Ovary (tissue), 9 donors: Measurements from ENCODE around the gene MORC2. TPM values are rescaled to one million over a fixed set of nuclear protein-coding genes. Genes with fewer than 3 reads are reported as not detected.

Source experiments
- DNase-seq, 5 donors: peaks; one replicate each; pipeline ENCODE4 v3.0.0-alpha.2; 2019 to 2020
- H3K27ac ChIP-seq, 2 donors: fragments of 200-600 bp; one replicate each; pipeline versions ENCODE4 v1.5.1 to v1.8.0; 2019 to 2022
- H3K27me3 ChIP-seq: fragments of 200-600 bp; one replicate; pipeline ENCODE4 v1.8.0; 2022
- H3K36me3 ChIP-seq: fragments of 200-600 bp; sonication (generic); one replicate; pipeline ENCODE4 v1.5.1; 2019
- H3K4me1 ChIP-seq: one replicate; pipeline ENCODE4 v1.8.1; 2013; ENCODE audit warnings: mild to moderate bottlenecking, moderate library complexity; ENCODE audit not compliant: insufficient read depth
- H3K4me3 ChIP-seq: fragments of 200-600 bp; sonication (generic); one replicate; pipeline ENCODE4 v1.5.1; 2017
- H3K9me3 ChIP-seq, 2 donors: fragments of 200-600 bp in 1 of 2; sonication (generic) in 1 of 2; one replicate each; pipeline versions ENCODE4 v1.5.1 to v1.8.1; 2013 to 2019; ENCODE audit warnings: mild to moderate bottlenecking in 1 of 2, moderate library complexity in 1 of 2
- CTCF ChIP-seq, 3 donors: fragments of 450-650 bp in 2 of 3; fragments of 200-600 bp in 1 of 3; IDR thresholded peaks; one replicate each; pipeline versions ENCODE4 v1.5.1 to v1.8.0; 2016 to 2022; ENCODE audit warnings: antibody characterized with exemption in 3 of 3, mild to moderate bottlenecking in 1 of 3
- EP300 ChIP-seq: sonication (generic); formaldehyde crosslinking; IDR thresholded peaks from one replicate; pipeline ENCODE4 v1.6.1; 2017; ENCODE audit warnings: antibody characterized with exemption
- POLR2A ChIP-seq: fragments of 450-650 bp; IDR thresholded peaks from one replicate; pipeline ENCODE4 v1.6.1; 2017; ENCODE audit warnings: antibody characterized with exemption, mild to moderate bottlenecking, moderate library complexity
- WGBS, 3 donors: extraction: QIAGEN DNeasy Blood & Tissue Kit in 1 of 3; methylation state at CpG; one replicate each; pipeline versions ENCODE4 v1.1.5 to v1.1.7; 2013 to 2017; 5-methylcytosine and 5-hydroxymethylcytosine counted together
- intact Hi-C, 4 donors: fragments of 100-400 bp; cut with DNase I; formaldehyde crosslinking; loops; one replicate each; pipeline versions ENCODE4 v1.11.0 to v1.15.1; 2022 to 2023
- polyA plus RNA-seq, 2 donors: library from polyadenylated mRNA; stranded (reverse); fragments of 200-250 nt in 1 of 2; fragments of 350-450 nt in 1 of 2; fragmentation: Illumina TruSeq in 1 of 2; extraction: RNeasy Lipid Tissue Mini Kit (QIAGEN cat#74804) in 1 of 2; gene quantifications; one replicate each; pipeline ENCODE4 v1.2.3, GENCODE V29; 2013 to 2014
- total RNA-seq, 7 donors: library from RNA; depleted of rRNA in 2 of 7; stranded (reverse); fragments of >200 nt in 2 of 7; fragmentation: NEBNext Ultra II Directional in 3 of 7; extraction: Animal tissue kit (Norgen Biotek cat#: 25700) in 3 of 7; gene quantifications; one replicate each; pipeline versions ENCODE4 v1.1.0 to v1.2.4, GENCODE V29; 2016 to 2023
- donor health status: DM: no; HTN: no; CAD: no; lungs with moderate emphysema.
- donor health status: DM: no; HTN: no; CAD: no.
- donor health status: Bipolar disorder and iron deficiency.
- donor health status: DM: yes; HTN: yes; CAD: no.
- donor health status: DM: no; HTN: no; CAD: no.
- donor health status: DM: yes; HTN: yes; CAD: no.

MORC2 gene
- total and polyA plus RNA-seq, 9 donors = 13.0 to 30.5 (median 22.1) TPM

GRCh38 chr22:30978304-30978962, 9.9 kb upstream of the MORC2 start:
- Histone ChIP-seq H3K4me1 (no peaks in the 10 kb centered on the region), H3K4me3 (no peak overlapping the region), H3K27ac (no peak overlapping the region), H3K36me3 (no peaks in the 10 kb centered on the region), H3K9me3 (peaks cover 0 to 20% of the 10 kb centered on the region in 2 donors), H3K27me3 (no peaks in the 10 kb centered on the region)
- intact Hi-C loops = loop anchor here in 1 of 4 donors (10.0 kb wide), 1 partner anchor 56 kb away; no protein-coding TSS in a partner anchor
- WGBS, 3 donors = 88 to 91% (median 90%) methylated on average over 3 of the region's 3 CpGs
- TF ChIP-seq CTCF (IDR thresholded peaks at IDR 0.05) (no peak), POLR2A (no peak), EP300 (no peak)
- DNase-seq = no peak

- Histone ChIP-seq H3K36me3 (no peaks in the 10 kb centered on the region), H3K9me3 (peaks cover 0 to 34% of the 10 kb centered on the region in 2 donors), H3K27me3 (no peaks in the 10 kb centered on the region), H3K4me1 (peaks cover 3% of the 10 kb centered on the region), H3K4me3 (peak overlapping the region; percentile 89), H3K27ac (no peak overlapping the region)
- WGBS, 3 donors = 57 to 71% (median 60%) methylated on average over 3 of the region's 3 CpGs
- intact Hi-C loops = loop anchor here in 1 of 4 donors (10.0 kb wide), 1 partner anchor 64 kb away; no protein-coding TSS in a partner anchor
- no peak for DNase-seq
- no peak for TF ChIP-seq EP300
- no peak for TF ChIP-seq POLR2A
- TF ChIP-seq CTCF (IDR thresholded peaks at IDR 0.05) = no peak
Observed at GRCh38 chr22:30970356-30970746, 1.8 kb upstream of the MORC2 start.

GRCh38 chr22:30969532-30970355, 1.2 kb upstream of the MORC2 start:
- no peak for DNase-seq
- 2 to 5% (median 3%) methylated on average over 28 to 49 of the region's 49 CpGs for WGBS, 3 donors
- Histone ChIP-seq H3K36me3 (no peaks in the 10 kb centered on the region), H3K27ac (peak overlapping the region; percentile 85 to 88), H3K27me3 (no peaks in the 10 kb centered on the region), H3K9me3 (peaks cover 0 to 28% of the 10 kb centered on the region in 2 donors), H3K4me3 (peak overlapping the region; percentile 89), H3K4me1 (peaks cover 3% of the 10 kb centered on the region)
- intact Hi-C loops = loop anchor here (5.0 to 10.0 kb wide), 4 partner anchors 65 to 118 kb away; partner anchors contain the start of gene SMTN (in 1 of the 4)
- TF ChIP-seq CTCF (IDR thresholded peaks at IDR 0.05) (peak in 1 of 3 donors; percentile 6), POLR2A (no peak)

GRCh38 chr22:30968924-30969531, 454 bp upstream of the MORC2 start, which contains the start of gene TUG1:
TSS of gene TUG1 (plus strand) at chr22:30969265.
- intact Hi-C loops = loop anchor here (5.0 to 10.0 kb wide), 3 partner anchors 76 to 118 kb away; partner anchors contain the start of gene SMTN (in 1 of the 4)
- Histone ChIP-seq H3K36me3 (no peaks in the 10 kb centered on the region), H3K9me3 (peaks cover 0 to 23% of the 10 kb centered on the region in 2 donors), H3K27ac (peak within 1 kb of the TSS; percentile 85 to 88), H3K27me3 (no peaks in the 10 kb centered on the region), H3K4me1 (peaks cover 3% of the 10 kb centered on the region), H3K4me3 (peak within 1 kb of the TSS; percentile 89)
- WGBS, 3 donors = 0 to 1% (median 0%) methylated on average over 42 to 67 of the region's 67 CpGs
- peak; percentile 98 to 99 (median 98) for DNase-seq
- TF ChIP-seq EP300 (no peak), CTCF (IDR thresholded peaks at IDR 0.05) (peak in 1 of 3 donors; percentile 8), POLR2A (peak; percentile 76)
